CD4-positive, alpha-beta T cell treated with Interleukin-12 subunit alpha and Interleukin-12 subunit beta, for 1 hour (primary cell): ENCODE measurements around the gene SFXN3.

Experiments used
- DNase-seq: peaks from one replicate; pipeline ENCODE4 v3.0.0-alpha.2; 2020

SFXN3 gene

DNA sequence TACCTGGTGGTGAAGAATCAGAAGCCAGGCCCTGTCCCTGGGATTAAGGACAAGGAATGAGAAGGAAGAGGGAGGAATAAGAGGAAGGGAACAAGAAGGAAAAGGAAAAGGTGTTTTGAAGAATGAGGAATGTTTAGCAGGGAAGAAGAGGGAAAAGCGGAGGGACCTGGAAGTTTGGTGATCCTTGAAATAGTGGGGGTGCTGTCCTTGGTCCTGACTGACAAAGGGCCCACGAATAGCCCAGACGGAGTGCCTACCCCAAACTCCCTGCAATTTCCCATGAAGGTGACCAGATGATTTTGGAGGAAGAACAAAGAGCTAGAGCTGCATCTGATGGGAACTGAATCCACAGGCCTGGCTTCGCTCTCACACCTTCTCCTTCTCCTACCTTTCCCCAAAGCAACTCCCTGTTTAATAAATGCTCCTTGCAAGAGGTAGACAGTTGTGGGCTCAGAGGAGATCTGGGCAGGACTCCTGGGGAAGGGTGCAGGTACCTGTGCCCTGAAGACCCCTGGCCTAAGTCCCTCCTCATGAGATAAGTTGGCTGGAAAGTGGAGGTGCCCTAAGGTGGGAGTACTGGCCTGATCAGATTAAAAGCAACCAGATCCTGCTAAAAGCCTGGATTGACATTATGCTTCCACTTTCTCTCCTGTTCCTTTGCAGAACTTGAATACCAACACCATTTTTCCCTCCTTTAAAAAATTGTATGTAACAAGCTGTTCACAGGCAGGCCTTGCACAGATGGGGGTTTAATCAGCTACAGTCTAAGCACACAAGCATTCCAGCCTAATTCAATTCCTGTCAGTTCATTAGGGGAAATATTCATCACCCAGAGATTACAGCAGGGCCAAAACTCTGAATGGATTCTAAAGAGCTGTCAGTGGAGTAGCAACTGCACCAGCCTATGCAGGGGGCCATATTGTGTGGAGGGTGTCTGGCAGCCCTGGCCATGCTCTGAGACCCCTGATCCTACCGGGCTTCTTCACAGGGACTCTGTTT, 50.2 kb downstream of the SFXN3 start:
- DNase-seq, result no peak

DNA sequence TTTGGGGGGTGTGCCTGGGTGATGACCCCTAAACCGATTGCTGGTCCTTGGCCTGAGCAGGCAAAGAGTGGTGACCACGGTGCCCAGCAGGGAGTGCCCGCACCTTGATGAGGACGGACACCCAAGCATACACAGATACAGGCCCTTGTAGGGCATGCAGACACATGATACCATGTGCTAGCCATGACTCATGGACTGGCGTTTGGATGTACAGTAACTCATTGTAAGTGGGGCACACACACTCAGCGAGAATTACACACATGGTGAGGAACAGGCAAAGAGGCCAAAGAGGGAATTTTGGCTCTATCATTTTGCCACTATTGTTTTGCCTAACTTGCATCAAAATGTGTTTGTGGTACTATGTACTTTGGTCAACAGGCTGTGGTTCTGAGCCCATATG, 54.8 kb downstream of the SFXN3 start:
- DNase-seq, result no peak

DNA sequence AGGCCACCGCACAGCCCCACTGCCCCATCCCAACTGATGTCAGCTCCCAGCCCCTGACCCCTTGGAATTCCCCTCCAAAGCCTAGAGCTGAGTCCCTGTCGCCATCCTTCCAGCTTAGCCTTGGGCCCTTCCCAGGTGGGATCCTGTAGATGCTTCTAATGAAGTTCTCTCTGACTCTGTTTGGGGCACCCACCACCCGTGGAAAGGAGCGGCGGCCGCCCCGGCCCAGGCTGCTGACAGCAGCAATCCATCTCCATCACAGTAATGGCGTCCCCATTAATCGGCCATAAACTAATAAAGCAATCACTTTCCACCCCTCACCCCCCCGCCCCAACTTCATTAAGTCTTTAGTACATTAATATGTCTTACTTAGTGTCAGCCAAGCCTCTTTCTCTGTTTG, 56.3 kb downstream of the SFXN3 start:
- DNase-seq, result no peak

DNA sequence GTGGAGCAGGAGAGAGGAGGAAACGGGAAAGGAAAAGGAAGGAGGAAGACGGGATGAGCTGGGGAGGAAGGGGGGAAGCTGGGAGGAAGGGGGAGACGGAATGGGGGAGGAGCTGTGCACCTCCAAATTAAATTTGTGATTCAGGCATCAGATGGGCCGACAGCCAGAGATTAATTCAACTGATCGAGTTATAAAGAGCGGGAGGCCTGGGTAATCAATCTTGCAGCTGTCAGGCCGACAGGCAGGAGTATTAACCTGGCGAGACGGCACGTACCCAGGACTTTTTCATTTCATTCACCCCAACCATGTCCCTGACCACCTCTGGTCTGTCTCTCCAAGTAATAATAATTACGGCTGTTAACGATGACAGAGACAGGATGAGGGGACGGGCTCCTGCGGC, 56.9 kb downstream of the SFXN3 start:
- DNase-seq, result no peak

DNA sequence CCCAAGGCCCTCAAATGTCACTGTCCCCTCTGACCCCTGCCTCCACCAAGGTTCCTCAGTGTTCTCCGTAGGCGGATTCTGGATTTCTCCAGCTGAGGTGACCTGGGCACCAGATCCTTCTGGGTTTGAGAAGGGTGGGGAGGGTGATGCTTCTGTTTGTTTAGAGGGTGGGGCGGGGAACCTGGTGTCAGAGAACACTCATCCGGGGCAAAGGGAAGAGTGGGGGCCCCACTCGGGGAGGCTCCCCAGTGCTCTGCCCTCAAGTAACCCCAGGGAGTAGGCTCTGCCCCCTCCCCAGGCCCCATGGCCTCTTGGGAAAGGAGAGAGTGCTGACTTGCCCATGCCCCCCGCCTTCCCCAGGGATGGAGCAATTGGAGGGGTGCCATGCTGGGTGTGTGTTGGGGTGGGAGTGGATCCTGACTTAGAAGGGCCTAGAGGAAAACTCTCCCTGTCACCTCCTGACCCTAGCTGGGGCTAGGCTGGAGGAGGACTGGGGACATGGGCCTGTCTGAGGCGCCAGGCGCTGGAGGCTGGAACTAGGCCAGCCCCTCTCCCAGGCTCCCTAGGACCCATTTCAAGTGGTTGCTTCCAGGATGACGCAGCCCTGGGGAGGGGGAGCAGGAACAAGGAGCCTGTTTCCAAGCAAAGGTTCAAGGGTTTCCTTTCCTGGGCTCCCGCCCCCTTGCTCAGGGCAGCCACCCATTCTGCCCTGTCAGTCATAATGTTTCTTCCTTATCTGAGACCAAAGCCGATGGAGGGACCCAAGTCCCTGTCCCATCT, 58.7 kb downstream of the SFXN3 start:
- no peak for DNase-seq

DNA sequence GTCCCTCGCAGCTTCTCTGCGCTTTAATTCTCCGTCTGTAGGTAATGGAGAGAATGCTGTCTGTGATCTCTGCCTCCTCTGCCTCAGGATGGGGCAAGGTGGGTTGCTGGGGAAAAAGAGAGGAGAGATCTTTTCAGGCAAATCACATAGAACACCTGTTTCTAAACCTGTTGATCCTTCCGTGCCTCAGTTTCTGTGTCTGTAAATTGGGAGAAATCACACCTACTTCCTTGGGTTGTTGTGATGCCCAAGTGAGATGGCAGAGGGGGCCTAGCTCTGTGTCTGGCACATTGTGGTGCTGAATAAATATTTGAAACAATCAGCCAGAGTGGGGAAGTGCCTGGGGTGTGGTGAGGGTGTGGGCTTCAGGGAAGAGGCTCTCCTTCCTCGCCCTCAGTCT, 59.6 kb downstream of the SFXN3 start:
- DNase-seq, result no peak
